GM18505 (cell line): ENCODE results near the gene KLRC3.
A peak's percentile ranks its signal among the peaks of the same experiment; 100 is the strongest.
"Not testable (repeated sequence)": the region's sequence is repeated elsewhere in the genome, so short reads cannot be mapped to it uniquely, and the experiment has no call there.

Experiments
- ATAC-seq: cut with Tn5 transposase; IDR thresholded peaks from one replicate; pipeline ENCODE4 v1.9.1; 2021; ENCODE audit not compliant: unreplicated experiment
- POLR2A ChIP-seq: IDR thresholded peaks from 4 replicates; pipeline ENCODE4 v1.6.1; 2011; ENCODE audit warnings: borderline replicate concordance; ENCODE audit not compliant: insufficient read depth, insufficient read length; ENCODE audit errors: extremely low read depth

Gene KLRC3

DNA sequence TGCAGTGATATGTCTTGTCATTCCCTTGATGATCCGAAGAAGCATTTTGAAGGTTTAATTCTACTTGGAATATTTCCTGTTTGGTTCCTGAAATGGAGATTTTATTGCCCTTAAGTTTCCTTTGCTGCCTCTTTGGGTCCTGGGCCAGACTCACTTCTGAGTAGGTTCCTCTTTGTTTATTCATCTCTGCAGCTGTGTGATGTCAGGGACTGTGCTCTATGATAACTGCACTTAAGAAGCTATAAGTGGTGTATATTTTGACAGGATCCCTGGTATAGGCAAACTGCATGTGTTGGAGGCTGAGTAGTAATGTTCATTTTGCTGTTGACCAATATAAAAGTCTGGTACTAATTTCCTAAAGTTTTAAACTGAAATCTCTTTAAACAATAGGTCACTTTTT is 11.0 kb downstream of the KLRC3 start, which contains the start of gene KLRC4:
KLRC4 (minus strand) TSS at position 366 of the 400 bp plus-strand sequence; CDS start at position 184, 182 bp downstream.
- no peak for TF ChIP-seq POLR2A
- no peak for ATAC-seq

DNA sequence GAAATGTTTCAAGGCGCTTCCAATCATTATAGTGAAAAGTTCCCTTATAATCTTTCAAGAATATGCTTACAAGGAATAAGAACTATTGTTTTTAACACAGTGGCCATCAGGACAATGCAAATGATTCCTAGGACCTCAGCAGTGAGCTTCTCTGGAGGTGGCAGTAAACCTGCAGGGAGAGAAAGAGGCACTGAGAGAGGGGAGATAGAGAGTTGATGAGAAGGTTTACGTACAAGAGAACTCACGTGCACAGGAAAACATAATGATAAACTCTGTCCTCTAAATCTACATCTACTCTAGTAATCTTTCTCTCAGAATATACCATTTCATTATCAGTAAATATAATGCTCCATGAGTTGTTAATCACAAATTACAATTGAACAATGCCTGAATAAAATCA is 11.6 kb downstream of the KLRC3 start:
- ATAC-seq, result no peak
- TF ChIP-seq POLR2A, result no peak

DNA sequence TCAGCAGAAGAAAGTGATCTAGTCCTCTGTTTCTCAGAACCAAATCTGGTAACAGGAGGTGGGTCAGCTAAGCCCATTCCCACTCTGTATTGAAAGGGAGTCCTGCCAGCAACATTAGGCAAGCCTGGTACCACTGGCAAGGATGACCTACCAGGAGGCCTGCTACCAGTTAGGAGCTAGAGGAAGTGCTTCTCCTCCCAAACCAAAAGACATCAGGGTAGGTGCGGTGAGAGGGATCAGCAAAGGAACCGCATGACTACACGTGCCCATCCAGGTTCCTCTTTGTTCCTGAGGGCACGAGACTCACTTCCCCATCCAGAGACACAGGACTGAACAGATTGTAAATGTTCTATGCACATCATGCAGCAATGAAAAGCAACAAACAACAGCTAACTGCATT is 13.7 kb downstream of the KLRC3 start:
- ATAC-seq, result no peak
- no peak for TF ChIP-seq POLR2A

DNA sequence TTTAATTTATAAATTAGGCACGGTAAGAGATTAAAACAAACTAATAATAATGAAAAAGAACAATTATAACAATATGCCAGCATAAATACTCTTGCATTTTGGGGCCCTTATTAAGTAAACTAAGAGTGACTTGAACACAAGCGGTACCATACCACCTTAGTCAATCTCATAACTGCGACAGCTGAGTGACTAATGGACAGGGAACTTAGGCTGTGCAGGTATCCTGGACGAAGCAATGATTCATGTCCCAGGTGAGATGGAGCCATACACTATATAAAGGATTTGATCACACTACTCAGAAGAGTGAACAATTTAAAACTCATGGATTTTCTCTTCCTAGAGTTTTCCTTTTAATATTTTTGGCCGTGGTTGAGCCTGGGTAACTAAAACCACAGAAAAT is 15.1 kb downstream of the KLRC3 start:
- no peak for ATAC-seq
- TF ChIP-seq POLR2A, result no peak

DNA sequence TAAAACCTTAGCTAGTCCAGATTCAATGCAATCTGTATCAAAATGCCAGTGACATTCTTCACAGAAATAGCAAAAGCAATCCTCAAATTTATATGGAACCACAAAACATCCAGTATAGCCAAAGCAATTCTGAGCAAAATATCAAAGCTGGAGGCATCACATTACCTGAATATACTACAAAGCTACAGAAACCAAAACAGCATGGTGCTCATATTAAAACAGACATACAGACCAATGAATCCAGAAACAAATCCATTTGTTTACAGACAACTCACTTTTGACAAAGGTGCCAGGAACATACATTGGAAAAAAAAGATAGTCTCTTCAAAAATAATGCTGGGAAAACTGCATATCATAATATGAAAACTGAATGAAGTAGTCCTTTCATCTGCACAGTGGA is 15.6 kb downstream of the KLRC3 start:
- no peak for ATAC-seq
- no peak for TF ChIP-seq POLR2A

DNA sequence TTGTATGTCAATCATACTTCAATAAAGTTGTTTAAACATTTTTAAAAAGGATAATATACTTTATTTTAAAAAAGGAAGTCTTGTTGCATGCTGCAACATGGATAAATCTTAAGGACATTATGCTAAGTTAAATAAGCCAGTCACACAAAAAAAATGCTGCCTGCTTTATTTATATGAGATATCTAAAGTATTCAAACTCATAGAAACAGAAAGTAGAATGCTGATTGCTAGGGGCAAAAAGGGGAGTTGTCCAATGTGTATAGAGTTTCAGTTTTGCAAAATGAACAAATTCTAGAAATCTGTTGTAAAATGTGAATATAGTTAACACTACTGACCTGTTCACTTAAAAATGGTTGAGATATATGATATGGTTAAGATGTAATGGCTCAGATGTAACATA is 19.6 kb downstream of the KLRC3 start:
- no peak for TF ChIP-seq POLR2A
- ATAC-seq, result no peak

DNA sequence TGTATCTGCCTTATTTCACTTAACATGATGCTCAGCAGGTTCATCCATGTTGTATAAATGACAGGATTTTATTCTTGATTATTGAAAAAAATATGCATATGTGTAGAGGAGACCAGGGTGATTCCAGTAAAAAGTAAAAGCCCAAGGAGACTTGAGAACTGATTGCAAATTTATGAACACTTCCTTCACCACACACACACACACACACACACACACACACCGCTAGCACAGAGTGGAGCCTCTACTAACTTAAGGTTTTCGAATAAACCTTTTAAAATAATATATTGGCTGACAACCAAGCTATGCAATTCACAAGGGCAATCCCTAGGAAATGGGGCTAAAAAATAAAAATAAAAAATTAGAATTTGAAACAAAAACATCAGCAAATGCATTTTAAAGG is 22.2 kb downstream of the KLRC3 start:
- TF ChIP-seq POLR2A, result no peak

DNA sequence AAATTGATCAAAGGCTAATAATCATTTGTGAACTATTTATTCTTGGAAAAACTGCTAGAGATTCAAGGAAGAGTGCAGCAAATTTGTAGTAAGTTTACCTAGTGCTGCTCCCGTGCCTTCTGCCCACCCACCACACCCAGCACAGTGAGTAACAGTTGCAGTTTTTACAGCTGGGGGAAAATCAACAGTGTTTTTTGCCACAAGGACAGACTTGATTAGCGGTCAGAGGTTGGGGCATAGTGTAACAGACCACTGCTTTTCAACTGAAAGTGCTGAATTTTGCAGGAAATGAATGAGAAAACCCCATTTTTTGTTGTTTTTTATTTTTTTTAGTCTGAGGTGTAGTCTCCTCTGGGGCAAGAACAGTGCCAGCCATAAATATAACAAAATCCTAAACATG is 23.1 kb downstream of the KLRC3 start:
- ATAC-seq, result no peak
- TF ChIP-seq POLR2A, result no peak

More for the DNA sequence above, 22.2 kb downstream of the KLRC3 start:
- no peak for ATAC-seq

DNA sequence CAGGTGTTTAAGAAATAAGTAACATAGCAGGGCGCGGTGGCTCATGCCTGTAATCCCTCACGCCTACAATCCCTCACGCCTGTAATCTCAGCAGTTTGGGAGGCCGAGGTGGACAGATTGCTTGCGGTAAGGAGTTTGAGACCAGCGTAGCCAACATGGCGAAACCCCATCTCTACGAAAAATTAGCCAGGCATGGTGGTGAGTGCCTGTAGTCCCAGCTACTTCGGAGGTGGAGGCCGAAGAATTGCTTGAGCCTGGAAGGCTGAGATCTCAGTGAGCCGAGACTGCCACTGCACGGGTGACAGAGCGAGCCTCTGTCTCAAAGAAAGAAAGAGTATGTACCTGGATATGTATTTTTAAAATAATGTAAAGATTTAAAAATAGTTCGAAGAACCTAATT is 24.2 kb downstream of the KLRC3 start:
- not testable (repeated sequence) for ATAC-seq

DNA sequence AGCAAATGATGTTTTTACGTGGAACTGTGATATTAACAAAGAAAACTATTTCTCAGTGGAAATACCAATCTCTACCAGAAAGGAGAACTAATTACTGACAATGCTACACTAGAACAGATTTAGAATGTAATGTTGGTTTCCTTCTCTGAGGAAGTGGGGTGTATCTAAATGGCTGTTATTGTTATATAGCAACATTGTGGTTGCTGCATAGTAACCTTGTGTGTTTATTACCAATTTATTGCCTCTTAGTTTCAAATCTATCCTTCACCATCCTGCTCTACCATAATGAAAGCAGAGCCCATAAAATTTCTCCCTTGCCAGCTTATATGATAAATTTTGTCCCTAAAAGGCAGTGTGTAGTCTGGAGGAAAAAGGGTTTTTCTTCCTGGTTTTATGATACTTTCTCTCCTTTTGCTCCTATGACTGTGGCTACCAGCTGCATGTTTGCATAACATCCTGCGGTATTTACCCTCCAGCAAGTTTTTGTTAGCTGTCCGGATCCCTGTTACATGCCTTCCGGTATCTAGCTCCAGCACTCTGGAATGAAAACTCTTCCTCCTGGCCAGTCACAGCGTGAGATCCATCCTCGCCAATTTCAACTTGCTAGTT is 24.9 kb downstream of the KLRC3 start:
- TF ChIP-seq POLR2A, result no peak
- ATAC-seq, result peak; percentile 83

DNA sequence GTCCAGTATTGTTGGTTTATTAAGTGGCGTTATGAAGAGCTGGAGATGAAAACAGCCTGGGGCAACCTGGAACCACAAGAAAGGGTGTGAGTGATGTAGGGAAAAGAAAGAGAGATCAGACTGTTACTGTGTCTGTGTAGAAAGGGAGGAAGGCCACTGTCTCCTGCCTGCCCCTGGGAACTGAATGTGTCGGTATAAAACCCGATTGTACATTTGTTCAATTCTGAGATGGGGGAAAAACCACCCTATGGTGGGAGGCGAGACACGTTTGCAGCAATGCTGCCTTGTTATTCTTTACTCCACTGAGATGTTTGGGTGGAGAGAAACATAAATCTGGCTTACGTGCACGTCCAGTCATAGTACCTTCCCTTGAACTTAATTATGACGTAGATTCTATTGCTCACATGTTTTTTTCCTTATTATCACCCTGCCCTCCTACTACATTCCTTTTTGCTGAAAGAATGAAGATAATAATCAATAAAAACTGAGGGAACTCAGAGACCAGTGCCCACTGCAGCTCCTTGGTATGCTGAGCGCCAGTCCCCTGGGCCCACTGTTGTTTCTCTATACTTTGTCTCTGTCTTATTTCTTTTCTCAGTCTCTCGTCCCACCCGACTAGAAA is 25.8 kb downstream of the KLRC3 start:
- not testable (repeated sequence) for ATAC-seq

DNA sequence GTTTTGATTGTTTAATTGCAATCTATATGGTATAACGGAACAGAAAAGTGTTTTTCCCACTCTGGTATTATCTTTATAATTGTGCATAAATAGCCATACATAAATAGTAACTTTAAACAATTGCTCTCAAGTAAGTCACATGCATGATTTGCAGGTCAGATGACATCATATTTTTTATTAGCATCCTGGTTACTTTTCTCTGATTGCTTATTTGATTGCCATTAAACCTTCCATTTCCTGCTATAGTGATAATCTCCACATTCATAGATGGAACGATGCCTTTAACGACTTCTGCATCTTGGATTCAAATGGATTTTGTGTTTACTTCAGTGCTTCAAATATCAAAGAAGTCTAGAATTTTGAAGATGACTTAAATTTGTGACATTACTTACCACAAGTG is 27.1 kb downstream of the KLRC3 start:
- TF ChIP-seq POLR2A, result no peak
- ATAC-seq, result no peak

DNA sequence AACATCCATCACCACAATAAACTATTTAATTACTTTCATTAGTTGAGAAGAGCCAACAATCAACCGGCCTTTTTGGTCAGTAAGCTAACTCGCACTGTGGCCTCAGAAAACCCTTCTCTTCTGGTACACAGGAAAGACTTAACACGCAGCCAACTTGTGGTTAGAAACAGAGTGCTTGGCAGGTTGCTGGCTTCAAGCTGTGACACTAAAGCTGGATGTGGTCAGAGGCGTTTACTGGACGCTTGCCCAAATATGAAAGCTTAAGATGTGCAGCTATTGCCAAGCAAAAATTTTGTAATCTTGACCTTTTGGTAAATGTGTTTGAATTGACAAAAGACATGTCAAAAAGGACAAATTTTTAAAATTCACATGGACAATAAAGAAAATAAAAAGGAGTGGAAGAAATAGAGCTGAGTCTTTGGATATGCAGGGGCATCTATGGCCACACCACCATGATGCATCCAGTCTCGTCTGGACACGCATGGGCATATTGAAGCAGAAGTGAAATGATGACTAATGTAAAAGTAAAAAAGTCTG is 27.9 kb downstream of the KLRC3 start:
- TF ChIP-seq POLR2A, result no peak
- ATAC-seq, result peak; percentile 59

DNA sequence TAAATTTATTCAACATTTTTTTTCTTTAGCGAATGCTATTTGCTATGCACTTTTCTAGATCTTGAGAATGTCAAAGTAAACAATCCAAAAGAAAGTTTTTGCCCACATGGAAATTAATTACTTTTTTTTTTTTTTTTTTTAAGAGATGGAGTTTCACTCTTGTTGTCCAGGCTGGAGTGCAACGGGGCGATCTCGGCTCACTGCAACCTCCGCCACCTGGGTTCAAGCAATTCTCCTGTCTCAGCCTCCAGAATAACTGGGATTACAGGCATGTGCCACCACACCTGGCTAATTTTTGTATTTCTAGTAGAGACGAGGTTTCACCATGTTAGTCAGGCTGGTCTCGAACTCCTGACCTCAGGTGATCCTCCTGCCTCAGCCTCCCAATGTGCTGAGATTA is 29.4 kb downstream of the KLRC3 start:
- ATAC-seq, result not testable (repeated sequence)

DNA sequence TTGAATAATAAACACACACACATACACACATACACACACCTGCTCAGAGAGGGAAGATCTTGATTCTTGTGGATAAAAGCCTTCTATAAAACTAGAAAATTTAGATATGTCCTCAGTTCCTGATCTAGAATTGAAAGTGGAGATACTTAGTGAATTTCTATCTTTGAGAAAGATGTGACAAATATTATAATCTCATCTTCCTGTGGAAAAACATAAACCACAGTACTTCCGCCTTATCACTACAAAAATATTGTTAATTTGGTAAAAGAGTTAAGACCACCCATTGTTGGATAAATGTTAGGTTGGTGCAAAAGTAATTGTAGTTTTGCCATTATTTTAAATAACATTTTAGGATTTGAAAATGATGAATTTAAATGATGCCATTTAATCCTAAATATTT is 30.5 kb downstream of the KLRC3 start, which contains the start of gene KLRK1:
KLRK1 (minus strand) TSS at position 138 of the 400 bp plus-strand sequence. CDS start 1,231 bp downstream, outside the sequence.
- no peak for ATAC-seq
- no peak for TF ChIP-seq POLR2A
